Measurements from ENCODE around the gene SORT1. TPM values are rescaled to one million over a fixed set of nuclear protein-coding genes. Genes with fewer than 3 reads are reported as not detected.
A peak's percentile ranks its signal among the peaks of the same experiment; 100 is the strongest.

Gene SORT1
- total RNA-seq, 1 experiment from 2014 or later, result 9.2 TPM

GRCh38 chr1:109372281-109372680, 25.4 kb downstream of the SORT1 start:
- no peaks in the 10 kb centered on the region for H3F3A ChIP-seq (ENCODE audit: low read length, unreplicated experiment)
- no peak for TF ChIP-seq EZH2phosphoT487 (IDR thresholded peaks at IDR 0.05; ENCODE audit: borderline replicate concordance, low read length)
- no peak for TF ChIP-seq CTCF (conservative IDR thresholded peaks at IDR 0.05; ENCODE audit: low read depth, low read length)
- no peak for TF ChIP-seq EZH2 (IDR thresholded peaks at IDR 0.05; ENCODE audit: low read length, unreplicated experiment)
- no peaks in the 10 kb centered on the region for H3K36me3 ChIP-seq (ENCODE audit: low read depth, low read length)
- H2AFZ ChIP-seq (ENCODE audit: low read length), result no peak overlapping the region
- H3K9ac ChIP-seq (ENCODE audit: low read length), result no peak overlapping the region
- POLR2A ChIA-PET (ENCODE audit: unreplicated experiment), result no interaction called here
- peaks cover 4% of the 10 kb centered on the region; the same call in 1 of the 2 replicates for H3K79me2 ChIP-seq (ENCODE audit: low read length)
- no peak overlapping the region for H3K4me2 ChIP-seq (ENCODE audit: low read length)
- no peak overlapping the region for H3K27ac ChIP-seq (ENCODE audit: low read length)
- no peaks in the 10 kb centered on the region for H4K20me1 ChIP-seq (ENCODE audit: low read length)
- H3K4me1 ChIP-seq (ENCODE audit: insufficient read depth, low read length), result peaks cover 26% of the 10 kb centered on the region
- CTCF ChIA-PET, result no interaction called here
- DNase-seq, result no peak
- ATAC-seq, result no peak
- no peaks in the 10 kb centered on the region for H3K27me3 ChIP-seq (ENCODE audit: low read length)
- no peak overlapping the region for H3K4me3 ChIP-seq (ENCODE audit: low read length)
- intact Hi-C loops (cut with micrococcal nuclease), result no loop called here
- H3K9me3 ChIP-seq (ENCODE audit: low read length), result no peaks in the 10 kb centered on the region
- BruUV-seq (replicated peaks), result no TSS peak
- H3K9me2 ChIP-seq (replicated peaks; ENCODE audit: low read length), result no peaks in the 10 kb centered on the region

- Histone ChIP-seq H3K4me2 (ENCODE audit: low read length) (peak overlapping the region; percentile 67), H3K9ac (ENCODE audit: low read length) (no peak overlapping the region), H2AFZ (ENCODE audit: low read length) (no peak overlapping the region), H3K4me1 (ENCODE audit: insufficient read depth, low read length) (peaks cover 26% of the 10 kb centered on the region), H4K20me1 (ENCODE audit: low read length) (no peaks in the 10 kb centered on the region), H3K27ac (ENCODE audit: low read length) (peak overlapping the region; percentile 53), H3K36me3 (ENCODE audit: low read depth, low read length) (no peaks in the 10 kb centered on the region), H3K27me3 (ENCODE audit: low read length) (no peaks in the 10 kb centered on the region), H3F3A (ENCODE audit: low read length, unreplicated experiment) (no peaks in the 10 kb centered on the region), H3K79me2 (ENCODE audit: low read length) (peaks cover 4% of the 10 kb centered on the region; the same call in 1 of the 2 replicates), H3K4me3 (ENCODE audit: low read length) (peak overlapping the region; percentile 9; the same call in 1 of the 2 replicates), H3K9me3 (ENCODE audit: low read length) (no peaks in the 10 kb centered on the region), H3K9me2 (replicated peaks; ENCODE audit: low read length) (no peaks in the 10 kb centered on the region)
- peak; percentile 41 for DNase-seq
- ATAC-seq, result no peak
- intact Hi-C loops (cut with micrococcal nuclease), result no loop called here
- TF ChIP-seq CTCF (conservative IDR thresholded peaks at IDR 0.05; ENCODE audit: low read depth, low read length) (no peak), EZH2 (IDR thresholded peaks at IDR 0.05; ENCODE audit: low read length, unreplicated experiment) (no peak), EZH2phosphoT487 (IDR thresholded peaks at IDR 0.05; ENCODE audit: borderline replicate concordance, low read length) (no peak)
- POLR2A ChIA-PET (ENCODE audit: unreplicated experiment), result no interaction called here
- CTCF ChIA-PET, result no interaction called here
- BruUV-seq (replicated peaks), result no TSS peak
Observed at GRCh38 chr1:109371341-109371739, 26.4 kb downstream of the SORT1 start.

DNA sequence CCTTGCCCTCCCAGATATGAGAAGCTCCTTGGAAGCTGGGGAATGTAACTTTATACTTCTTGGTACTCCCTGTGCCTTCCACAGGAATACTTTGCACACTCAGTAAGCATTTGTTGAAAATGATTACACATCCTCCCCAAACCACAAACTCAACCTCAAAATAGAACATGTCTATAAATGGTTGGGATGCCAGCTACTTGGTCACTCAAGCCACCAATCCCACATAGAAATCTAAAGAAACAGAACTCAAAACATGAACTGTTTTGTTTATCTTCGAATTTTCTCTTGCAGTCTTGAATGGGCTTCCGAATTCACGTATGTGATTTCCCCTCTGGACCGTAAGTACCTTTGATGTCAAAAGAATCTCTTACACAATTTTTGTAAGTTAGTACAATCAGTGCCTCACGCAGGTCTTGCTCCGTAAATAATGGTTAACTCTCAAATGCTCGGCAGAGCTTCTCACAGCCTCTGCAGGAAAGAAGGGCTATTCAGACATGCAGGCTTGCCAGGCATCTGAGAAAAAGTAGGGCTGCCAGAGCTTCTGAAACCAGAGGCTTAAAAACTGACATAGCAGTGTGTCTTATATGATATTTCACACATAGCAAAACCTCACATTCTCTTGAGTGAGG, 26.9 kb downstream of the SORT1 start:
- no peaks in the 10 kb centered on the region for H3K9me2 ChIP-seq (replicated peaks; ENCODE audit: low read length)
- peak; percentile 96 for ATAC-seq
- H3K9me3 ChIP-seq (ENCODE audit: low read length), result no peaks in the 10 kb centered on the region
- peak overlapping the region; percentile 53 for H3K27ac ChIP-seq (ENCODE audit: low read length)
- no peaks in the 10 kb centered on the region for H3F3A ChIP-seq (ENCODE audit: low read length, unreplicated experiment)
- DNase-seq, result peak; percentile 87
- intact Hi-C loops (cut with micrococcal nuclease), result no loop called here
- ChIA-PET POLR2A (ENCODE audit: unreplicated experiment) (no interaction called here), CTCF (no interaction called here)
- BruUV-seq (replicated peaks), result no TSS peak
- H3K4me2 ChIP-seq (ENCODE audit: low read length), result peak overlapping the region; percentile 67
- H3K36me3 ChIP-seq (ENCODE audit: low read depth, low read length), result no peaks in the 10 kb centered on the region
- 0 out of 2 replicates have a peak overlapping the region, but pooled peaks have one; percentile 4 for H2AFZ ChIP-seq (ENCODE audit: low read length)
- H3K4me3 ChIP-seq (ENCODE audit: low read length), result peak overlapping the region; percentile 9; the same call in 1 of the 2 replicates
- peaks cover 26% of the 10 kb centered on the region for H3K4me1 ChIP-seq (ENCODE audit: insufficient read depth, low read length)
- H4K20me1 ChIP-seq (ENCODE audit: low read length), result no peaks in the 10 kb centered on the region
- H3K27me3 ChIP-seq (ENCODE audit: low read length), result no peaks in the 10 kb centered on the region
- peaks cover 4% of the 10 kb centered on the region; the same call in 1 of the 2 replicates for H3K79me2 ChIP-seq (ENCODE audit: low read length)
- TF ChIP-seq EZH2phosphoT487 (IDR thresholded peaks at IDR 0.05; ENCODE audit: borderline replicate concordance, low read length), result no peak
- no peak for TF ChIP-seq CTCF (conservative IDR thresholded peaks at IDR 0.05; ENCODE audit: low read depth, low read length)
- TF ChIP-seq EZH2 (IDR thresholded peaks at IDR 0.05; ENCODE audit: low read length, unreplicated experiment), result no peak
- no peak overlapping the region for H3K9ac ChIP-seq (ENCODE audit: low read length)
